HepG2 (cell line): ENCODE results near the gene ANKRD65. TPM values are rescaled to one million over a fixed set of nuclear protein-coding genes. Genes with fewer than 3 reads are reported as not detected.

Experiments used
- HBP1 ChIP-seq: IDR thresholded peaks from 2 replicates; pipeline ENCODE4 v1.6.1; 2016; ENCODE audit warnings: low read depth, control low read depth
- HMGA1 ChIP-seq: sonication (generic); formaldehyde crosslinking; conservative IDR thresholded peaks from 2 replicates; pipeline ENCODE4 v1.4.0; 2020; ENCODE audit warnings: missing genetic modification reagents
- HNF1A ChIP-seq, 2 experiments: sonication (generic) in 1 of 2; formaldehyde crosslinking in 1 of 2; IDR thresholded peaks; 2 replicates each; pipeline versions ENCODE4 v1.4.0 to v1.6.1; 2016 to 2020; ENCODE audit warnings: borderline replicate concordance in 1 of 2, low read depth in 1 of 2, mild to moderate bottlenecking in 1 of 2, missing genetic modification reagents in 1 of 2
- IRF9 ChIP-seq: sonication (generic); formaldehyde crosslinking; IDR thresholded peaks from 2 replicates; pipeline ENCODE4 v1.8.0; 2022; ENCODE audit warnings: missing genetic modification reagents, mild to moderate bottlenecking, borderline replicate concordance
- IRX3 ChIP-seq: sonication (generic); formaldehyde crosslinking; IDR thresholded peaks from 2 replicates; pipeline ENCODE4 v1.8.1; 2023; ENCODE audit warnings: mild to moderate bottlenecking, low read depth, missing genetic modification reagents, borderline replicate concordance
- MBNL3 ChIP-seq: fragments of 250-450 bp; sonication (Bioruptor Pico); conservative IDR thresholded peaks from 2 replicates; pipeline ENCODE4 v1.8.0; 2022; ENCODE audit warnings: mild to moderate bottlenecking, inconsistent platforms
- PCBP1 ChIP-seq: fragments of 200-400 bp; formaldehyde crosslinking; IDR thresholded peaks from 2 replicates; pipeline ENCODE4 v1.6.1; 2017; ENCODE audit warnings: mild to moderate bottlenecking, low read depth, low read length, borderline replicate concordance
- PRMT3 ChIP-seq: sonication (generic); formaldehyde crosslinking; IDR thresholded peaks from 2 replicates; pipeline ENCODE4 v1.8.1; 2022; ENCODE audit warnings: low read depth, mild to moderate bottlenecking, moderate library complexity, missing genetic modification reagents, borderline replicate concordance
- RORA ChIP-seq: sonication (generic); formaldehyde crosslinking; IDR thresholded peaks from 2 replicates; pipeline ENCODE4 v1.5.0; 2020; ENCODE audit warnings: mild to moderate bottlenecking, missing genetic modification reagents, moderate library complexity
- TCF7L2 ChIP-seq: IDR thresholded peaks from 2 replicates; pipeline ENCODE4 v1.6.1; 2011; ENCODE audit warnings: mild to moderate bottlenecking, low read depth, low read length, moderate library complexity
- THYN1 ChIP-seq: sonication (generic); formaldehyde crosslinking; IDR thresholded peaks from 2 replicates; pipeline ENCODE4 v1.8.1; 2023; ENCODE audit warnings: low read depth, mild to moderate bottlenecking, moderate library complexity, missing genetic modification reagents, borderline replicate concordance
- ZBED4 ChIP-seq: sonication (generic); formaldehyde crosslinking; IDR thresholded peaks from 2 replicates; pipeline ENCODE4 v1.4.0; 2020; ENCODE audit warnings: missing genetic modification reagents, borderline replicate concordance
- ZNF33A ChIP-seq: sonication (generic); formaldehyde crosslinking; IDR thresholded peaks from 2 replicates; pipeline ENCODE4 v1.5.1; 2020; ENCODE audit warnings: missing genetic modification reagents, mild to moderate bottlenecking, moderate library complexity, borderline replicate concordance
- ZNF557 ChIP-seq: sonication (generic); formaldehyde crosslinking; IDR thresholded peaks from 2 replicates; pipeline ENCODE4 v1.4.0; 2020; ENCODE audit warnings: missing genetic modification reagents
- ZNF598 ChIP-seq: sonication (generic); formaldehyde crosslinking; IDR thresholded peaks from 2 replicates; pipeline ENCODE4 v1.5.1; 2020; ENCODE audit warnings: mild to moderate bottlenecking, missing genetic modification reagents, borderline replicate concordance
- ZNF772 ChIP-seq: sonication (generic); formaldehyde crosslinking; IDR thresholded peaks from 2 replicates; pipeline ENCODE4 v1.5.0; 2020; ENCODE audit warnings: mild to moderate bottlenecking, missing genetic modification reagents
- polyA plus RNA-seq, 8 experiments: library from polyadenylated mRNA; depleted of rRNA in 3 of 8; stranded (reverse) in 7 of 8; unstranded in 1 of 8; fragments of >200 nt; fragmentation: Illumina TruSeq in 4 of 8; extraction: Trizol in 4 of 8; gene quantifications; 2 replicates each; pipeline versions ENCODE4 v1.2.1 to v1.2.3, GENCODE V29; 2011 to 2016; ENCODE audit warnings: low read depth in 4 of 8, missing spikeins in 1 of 8, mixed read lengths in 1 of 8; ENCODE audit not compliant: insufficient read depth in 1 of 8
- total RNA-seq, 5 experiments: library from RNA; depleted of rRNA; stranded (reverse); fragments of >200 nt; fragmentation: Illumina TruSeq; extraction: Trizol; gene quantifications; 2 replicates each; pipeline ENCODE4 v1.2.3, GENCODE V29; 2016; ENCODE audit warnings: low read depth in 1 of 5

ANKRD65 gene
- total and polyA plus RNA-seq, 2 of the 13 experiments (the other 11 are each of a cell fraction or from before 2014, with no cell fraction given), result 12.1 to 30.1 TPM

- TF ChIP-seq HNF1A (IDR thresholded peaks at IDR 0.05; ENCODE audit: low read depth) (peak; percentile 49; the same call in 1 of the 2 replicates), HNF1A (CRISPR knock-in tag; IDR thresholded peaks at IDR 0.05; ENCODE audit: borderline replicate concordance) (peak; percentile 92), PRMT3 (CRISPR knock-in tag) (no peak), ZNF772 (CRISPR knock-in tag) (peak; percentile 78; the same call in 1 of the 2 replicates), TCF7L2 (no peak), RORA (CRISPR knock-in tag) (no peak), ZBED4 (peak; percentile 11; the same call in 1 of the 2 replicates), HMGA1 (CRISPR knock-in tag) (no peak), HBP1 (CRISPR knock-in tag) (peak; percentile 56; the same call in 1 of the 2 replicates), ZNF557 (CRISPR knock-in tag) (no peak), ZNF33A (CRISPR knock-in tag) (no peak), MBNL3 (no peak), THYN1 (CRISPR knock-in tag) (no peak), IRF9 (CRISPR knock-in tag) (peak; percentile 18; the same call in 1 of the 2 replicates), PCBP1 (peak; percentile 86; the same call in 1 of the 2 replicates), IRX3 (CRISPR knock-in tag) (no peak), ZNF598 (CRISPR knock-in tag) (peak; percentile 15; the same call in 1 of the 2 replicates)
These were observed 12.1 kb upstream of the ANKRD65 start (continued) for GRCh38 chr1:1432951-1433803.
